GM21529 (cell line): ENCODE measurements around the gene RIOK1.

Experiments used
- ATAC-seq: cut with Tn5 transposase; IDR thresholded peaks from one replicate; pipeline ENCODE4 v1.9.1; 2021; ENCODE audit not compliant: unreplicated experiment

The RIOK1 gene

GRCh38 chr6:7406743-7407142 lies 17.1 kb downstream of the RIOK1 start:
- ATAC-seq = no peak

DNA sequence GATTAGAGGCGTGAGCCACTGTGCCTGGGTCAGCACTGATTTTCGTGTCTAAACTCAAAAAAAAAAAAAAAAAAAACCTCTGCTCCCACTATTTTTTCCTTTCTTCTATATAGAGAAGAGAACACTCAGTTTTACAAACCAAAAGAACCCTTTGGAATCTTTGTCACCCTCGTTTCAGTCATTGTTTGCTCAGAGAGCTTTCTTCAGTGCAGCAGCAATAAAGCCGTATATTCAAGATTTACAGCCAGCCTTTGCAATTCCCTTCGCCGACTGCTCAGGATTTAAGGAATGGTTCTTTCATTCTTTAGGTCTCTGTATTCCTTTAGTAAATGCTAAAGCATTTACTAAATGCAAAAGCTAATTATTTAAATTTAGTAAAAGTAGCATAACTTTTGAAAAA lies 20.1 kb downstream of the RIOK1 start:
- ATAC-seq = no peak

DNA sequence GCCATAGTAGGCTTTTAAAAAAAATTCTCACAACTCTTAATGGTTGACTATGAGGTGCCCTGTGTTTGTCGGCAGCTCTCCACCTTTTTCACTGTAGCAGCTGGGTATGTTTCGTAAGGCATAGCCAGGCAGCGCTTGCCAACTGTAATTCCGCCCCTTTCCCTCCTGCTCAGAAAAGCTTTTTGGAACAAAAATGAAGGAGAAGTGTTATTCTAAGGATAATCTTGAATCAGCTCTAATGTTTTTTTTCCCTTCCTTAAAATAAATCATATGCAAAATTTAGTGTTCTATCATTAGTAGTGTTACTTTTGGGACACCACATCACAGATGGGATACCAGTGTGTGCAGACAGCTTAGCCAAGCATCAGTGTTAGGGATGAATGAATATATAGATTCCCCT lies 21.2 kb downstream of the RIOK1 start:
- no peak for ATAC-seq

DNA sequence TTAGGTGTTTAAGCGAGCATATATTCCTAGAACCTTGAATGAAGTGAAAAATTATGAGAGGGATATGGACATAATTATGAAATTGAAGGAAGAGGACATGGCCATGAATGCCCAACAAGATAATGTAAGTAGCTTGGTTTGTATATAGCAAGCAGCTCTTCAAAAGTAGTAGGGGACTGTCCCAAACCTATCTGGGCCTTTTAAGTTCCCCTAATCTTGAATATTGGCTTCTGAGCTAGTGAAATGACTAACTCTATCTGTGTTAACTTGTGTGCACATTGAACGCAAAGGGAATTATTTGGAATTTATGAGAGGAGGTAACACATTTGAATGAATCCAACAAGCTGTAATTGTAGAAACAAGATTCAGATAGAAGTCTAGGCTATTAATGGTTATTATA lies 21.7 kb downstream of the RIOK1 start:
- ATAC-seq = no peak

- no peak for ATAC-seq
These were observed 23.7 kb downstream of the RIOK1 start for GRCh38 chr6:7413151-7413823.

- ATAC-seq = no peak
These were observed 25.2 kb downstream of the RIOK1 start for GRCh38 chr6:7414811-7415210.

GRCh38 chr6:7417684-7418083 lies 28.1 kb downstream of the RIOK1 start:
- no peak for ATAC-seq

DNA sequence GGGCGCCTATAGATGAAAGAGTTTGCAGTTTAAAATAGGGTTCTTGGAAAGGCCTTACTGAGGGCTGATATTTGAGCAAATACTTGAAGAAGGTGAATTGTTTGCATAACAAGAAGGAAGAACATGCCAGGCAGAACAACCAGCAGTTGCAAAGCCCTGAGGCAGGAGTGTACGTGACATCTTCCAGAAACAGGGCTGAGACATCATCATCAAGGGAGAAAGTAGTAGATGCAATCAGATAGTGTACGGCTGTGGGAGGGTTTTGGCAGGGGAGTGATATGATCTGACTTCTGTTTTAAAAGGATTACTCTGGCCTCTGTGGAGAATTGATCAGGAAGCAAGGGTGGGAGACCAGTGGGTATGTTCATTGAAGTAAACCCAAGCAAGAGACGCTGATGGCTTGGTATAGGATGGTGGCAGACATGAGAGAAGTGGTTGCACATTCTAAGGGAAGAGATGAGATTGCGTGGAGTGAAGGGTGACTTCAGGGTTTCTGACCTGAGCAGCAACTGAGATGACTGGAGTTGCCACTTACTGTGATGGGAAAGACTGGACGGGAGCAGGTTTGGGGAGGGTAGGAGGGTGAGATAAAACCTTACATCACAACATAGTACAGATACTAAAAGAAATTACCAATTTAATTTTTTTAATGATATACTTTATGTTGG lies 28.8 kb downstream of the RIOK1 start:
- no peak for ATAC-seq

DNA sequence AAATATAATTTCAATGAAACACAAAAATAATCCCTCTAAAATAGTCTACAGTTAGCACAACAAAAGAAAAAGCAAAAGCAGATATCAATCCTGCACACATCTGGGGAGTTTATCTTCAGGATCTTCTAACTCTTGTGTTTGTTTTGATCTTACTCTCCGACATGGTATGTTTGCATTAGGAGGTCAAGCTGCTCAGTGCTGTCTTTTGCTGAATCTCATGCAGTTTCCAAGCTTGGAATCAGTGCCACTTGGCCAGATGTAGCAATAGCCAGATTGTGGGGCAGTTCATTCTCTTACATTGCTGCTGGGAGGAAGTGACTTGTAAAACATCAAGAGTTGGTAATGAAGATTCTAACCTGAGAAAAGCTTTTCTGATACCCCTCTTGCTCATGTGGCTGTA lies 29.5 kb downstream of the RIOK1 start:
- ATAC-seq = no peak

GRCh38 chr6:7421066-7421465 lies 31.5 kb downstream of the RIOK1 start:
- ATAC-seq = no peak

DNA sequence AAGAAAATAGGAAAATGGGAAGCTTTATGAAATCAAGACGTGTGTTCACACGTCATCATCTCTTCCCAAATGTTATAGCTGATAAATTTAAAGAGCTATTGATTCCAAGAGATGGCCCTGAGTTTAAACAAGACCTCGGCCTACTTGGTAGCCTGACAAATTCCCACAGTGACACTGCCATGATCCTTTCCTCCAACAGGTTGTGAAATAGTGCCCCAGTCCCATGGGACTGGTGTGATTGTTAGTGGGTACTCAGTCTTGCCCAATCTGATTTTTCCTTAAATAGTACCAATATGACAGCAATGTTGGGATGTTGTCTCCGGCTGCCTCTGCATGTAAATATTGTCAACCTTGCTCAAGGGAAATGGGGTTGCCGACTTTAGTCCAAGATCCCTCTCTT lies 34.5 kb downstream of the RIOK1 start:
- no peak for ATAC-seq

DNA sequence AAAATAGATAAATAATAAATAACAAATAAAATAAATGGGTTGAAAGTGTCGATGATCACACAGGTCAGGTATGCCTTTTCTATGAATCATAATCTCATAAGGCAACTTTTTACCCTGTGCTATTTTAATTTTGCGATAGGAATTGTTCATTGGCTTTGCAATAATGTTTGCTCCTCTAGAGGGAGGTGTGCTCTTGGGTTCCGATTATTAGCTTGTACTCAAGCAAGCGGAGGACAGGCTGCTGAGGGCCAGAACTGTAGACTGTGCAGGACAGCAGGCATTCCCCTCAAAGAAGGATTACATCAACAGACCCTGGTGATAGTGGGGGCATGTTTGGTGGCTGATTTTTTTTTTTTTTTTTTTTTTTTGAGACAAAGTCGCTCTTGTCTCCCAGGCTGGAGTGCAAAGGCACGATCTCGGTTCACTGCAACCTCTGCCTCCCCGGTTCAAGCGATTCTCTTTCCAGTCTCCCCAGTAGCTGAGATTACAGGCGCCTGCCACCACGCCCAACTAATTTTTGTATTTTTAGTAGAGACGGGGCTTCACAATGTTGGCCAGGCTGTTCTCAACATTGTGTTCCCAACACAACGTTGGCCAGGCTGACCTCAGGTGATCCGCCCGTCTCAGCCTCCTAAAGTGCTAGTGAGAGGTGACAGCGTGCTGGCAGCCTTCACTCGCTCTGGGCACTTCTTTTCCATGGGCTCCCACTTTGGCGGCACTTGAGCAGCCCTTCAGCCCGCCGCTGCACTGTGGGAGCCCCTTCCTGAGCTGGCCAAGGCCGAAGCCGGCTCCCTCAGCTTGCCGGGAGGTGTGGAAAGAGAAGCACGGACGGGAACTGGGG lies 35.6 kb downstream of the RIOK1 start:
- no peak for ATAC-seq

- no peak for ATAC-seq
These were observed 36.2 kb downstream of the RIOK1 start for GRCh38 chr6:7425808-7426190.

DNA sequence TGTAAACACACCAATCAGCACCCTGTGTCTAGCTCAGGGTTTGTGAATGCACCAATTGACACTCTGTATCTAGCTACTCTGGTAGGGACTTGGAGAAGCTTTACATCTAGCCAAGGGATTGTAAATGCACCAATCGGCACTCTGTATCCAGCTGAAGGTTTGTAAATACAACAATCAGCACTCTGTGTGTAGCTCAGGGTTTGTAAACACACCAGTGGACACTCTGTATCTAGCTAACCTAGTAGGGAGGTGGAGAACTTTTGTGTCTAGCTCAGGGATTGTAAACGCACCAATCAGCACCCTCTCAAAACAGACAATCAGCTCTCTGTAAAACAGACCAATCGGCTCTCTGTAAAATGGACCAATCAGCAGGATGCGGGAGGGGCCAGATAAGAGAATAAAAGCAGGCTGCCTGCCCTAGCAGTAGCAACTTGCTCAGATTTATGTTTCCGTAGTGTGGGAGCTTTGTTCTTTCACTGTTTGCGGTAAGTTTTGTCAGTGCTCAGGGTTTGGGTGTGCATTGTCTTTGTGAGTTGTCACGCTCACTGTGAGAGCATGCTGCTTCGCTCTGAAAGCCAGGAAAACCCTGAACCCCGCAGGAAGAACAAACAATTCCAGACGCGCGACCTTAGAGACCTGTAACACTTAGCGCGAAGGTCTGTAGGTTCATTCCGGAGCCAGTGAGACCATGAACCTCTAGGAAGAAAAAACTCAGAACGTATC lies 37.0 kb downstream of the RIOK1 start:
- no peak for ATAC-seq

- no peak for ATAC-seq
These were observed 41.7 kb downstream of the RIOK1 start for GRCh38 chr6:7431313-7431673.

GRCh38 chr6:7431674-7432390 lies 42.2 kb downstream of the RIOK1 start:
- ATAC-seq = no peak

DNA sequence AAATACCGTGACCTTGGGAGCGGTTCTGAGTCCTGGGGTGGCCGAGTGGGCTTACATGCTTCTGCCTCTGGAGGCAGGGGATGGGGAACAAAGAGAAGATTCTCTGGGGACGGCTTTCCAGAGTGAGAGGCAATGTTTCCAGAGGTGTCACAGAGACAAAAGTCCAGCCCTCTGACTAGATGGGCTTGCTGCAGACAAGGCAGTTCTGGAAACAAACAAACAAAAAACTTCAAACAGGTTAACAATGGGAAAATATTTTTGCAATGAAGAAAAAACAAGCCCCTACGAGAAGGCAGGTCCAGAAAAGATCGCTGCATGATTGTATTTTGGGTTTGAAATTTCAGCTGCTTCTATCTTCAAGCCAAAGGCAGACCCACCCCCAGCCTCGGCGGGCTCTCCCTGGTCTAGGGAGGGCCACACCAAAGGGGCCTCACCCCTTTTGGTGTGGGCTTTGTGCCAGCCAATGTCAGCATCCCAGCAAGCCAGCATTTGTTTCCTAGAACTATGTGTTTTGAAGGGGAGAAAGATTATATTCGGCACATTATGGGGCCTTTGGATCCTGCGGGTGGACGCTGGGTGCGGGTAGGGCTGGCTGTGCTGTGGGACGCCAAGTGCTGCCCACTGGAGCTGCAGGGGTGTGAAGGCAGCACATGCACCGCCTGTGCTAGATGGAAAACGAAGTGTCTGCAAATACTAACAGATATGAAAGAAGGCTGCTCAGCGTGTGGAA lies 42.9 kb downstream of the RIOK1 start:
- no peak for ATAC-seq

GRCh38 chr6:7433121-7433617 lies 43.6 kb downstream of the RIOK1 start:
- no peak for ATAC-seq

DNA sequence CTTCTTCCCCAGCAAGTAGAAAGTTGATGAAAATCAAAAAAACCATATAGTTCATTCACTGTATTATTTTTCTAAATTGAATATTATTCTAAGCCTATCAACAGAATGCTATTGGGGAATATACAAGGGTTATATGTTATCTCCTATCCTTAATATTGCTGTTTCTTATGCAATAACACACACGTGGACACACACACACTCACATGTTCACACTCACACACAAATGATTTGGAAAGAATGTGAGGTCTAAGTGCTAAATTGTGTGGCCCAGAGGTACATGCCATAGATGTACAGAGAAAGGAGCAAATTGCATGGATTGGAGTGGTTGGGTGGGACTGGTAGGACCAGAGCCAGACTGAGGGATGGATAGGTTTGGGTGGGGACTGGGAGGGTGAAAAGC lies 45.1 kb downstream of the RIOK1 start:
- ATAC-seq = no peak

GRCh38 chr6:7438011-7438410 lies 48.4 kb downstream of the RIOK1 start:
- ATAC-seq = no peak
